ENCODE data around the gene FRMD4B.

DNA sequence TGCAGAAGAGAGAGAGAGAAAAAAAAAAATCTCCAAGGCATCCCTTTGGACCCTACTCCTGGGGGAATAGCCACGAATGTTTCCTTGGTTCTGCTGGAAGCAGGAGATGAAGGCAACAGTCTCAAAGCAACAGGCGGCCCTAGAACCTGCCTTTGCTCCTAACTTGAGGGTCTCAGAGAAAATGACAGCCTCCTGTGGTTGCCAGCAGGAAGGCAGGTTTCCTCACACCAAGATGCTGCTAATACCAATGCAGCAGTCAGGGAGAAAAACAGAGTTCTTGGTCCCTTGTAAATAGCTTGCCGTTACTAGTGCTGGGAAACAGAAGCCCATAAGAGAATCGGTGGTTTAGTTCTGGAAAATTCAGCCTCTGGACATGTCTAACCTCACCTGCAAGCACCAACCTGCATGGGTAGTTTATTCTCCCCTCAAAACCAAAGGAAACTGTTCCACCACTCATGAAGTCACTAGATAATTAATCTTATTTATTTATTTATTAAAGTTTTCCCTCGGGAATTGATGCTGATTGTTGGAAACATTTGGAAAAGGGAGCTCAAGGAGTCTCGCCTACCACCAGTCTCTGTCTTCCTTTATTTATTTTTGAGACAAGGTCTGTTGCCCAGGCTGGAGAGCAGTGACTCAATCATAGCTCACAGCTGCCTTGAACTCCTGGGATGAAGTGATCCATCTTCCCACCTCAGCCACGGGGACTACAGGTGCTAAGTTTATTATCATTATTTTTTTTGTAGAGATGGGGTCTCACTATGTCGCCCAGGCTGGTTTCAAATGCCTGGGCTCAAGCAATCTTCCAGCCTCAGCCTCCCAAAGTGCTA lies 883 bp upstream of the FRMD4B start:
- TF ChIP-seq CTCF (IDR thresholded peaks at IDR 0.05) (no peak), POLR2A (IDR thresholded peaks at IDR 0.05) (no peak)
